Endothelial cell of umbilical vein (primary cell): ENCODE data around the gene MYLIP. TPM values are rescaled to one million over a fixed set of nuclear protein-coding genes. Genes with fewer than 3 reads are reported as not detected.

Source experiments
- BruUV-seq: library from RNA; stranded (reverse); fragments of 400-500 nt; replicated peaks from 2 replicates; lab custom pipeline; 2021; lab: Mats Ljungman, UMichigan
- CTCF ChIA-PET: fragments of 300-600, 350-600 bp; sonication (Branson Sonifier 250); formaldehyde crosslinking; loops from one replicate; lab custom pipeline; 2021; ENCODE audit warnings: antibody characterized with exemption, inconsistent platforms; lab: Charles Lee
- POLR2A ChIA-PET: fragments of 300-600, 350-600 bp; sonication (Branson Sonifier 250); formaldehyde crosslinking; loops from one replicate; lab custom pipeline; 2021; ENCODE audit warnings: antibody characterized with exemption, inconsistent platforms; lab: Charles Lee
- DNase-seq: peaks from one replicate; pipeline ENCODE4 v3.0.0-alpha.2; 2011; ENCODE audit warnings: low read depth, low spot score
- FAIRE-seq: peaks from 2 replicates; lab custom pipeline; 2011; peaks lifted over from hg19 to GRCh38; lab: Jason Lieb, UNC
- H2AFZ ChIP-seq: 2 replicates; pipeline ENCODE4 v1.6.0; 2012; ENCODE audit warnings: low read depth, low read length, control low read depth, inconsistent platforms
- H3K27ac ChIP-seq: 2 replicates; pipeline ENCODE4 v1.5.1; 2011; ENCODE audit warnings: low read depth, mild to moderate bottlenecking, control low read depth, low read length, moderate library complexity; ENCODE audit not compliant: insufficient read depth
- H3K27me3 ChIP-seq, 2 experiments: 2 replicates each; pipeline versions ENCODE4 v1.6.0 to v1.6.1; 2011; ENCODE audit warnings: low read length in 2 of 2, mixed read lengths in 1 of 2; ENCODE audit not compliant: control insufficient read depth in 2 of 2, insufficient read depth in 2 of 2
- H3K36me3 ChIP-seq, 2 experiments: 2 replicates in 1 of 2; 3 replicates in 1 of 2; pipeline ENCODE4 v1.5.1; 2011; ENCODE audit warnings: low read length in 2 of 2, mild to moderate bottlenecking in 1 of 2, moderate library complexity in 1 of 2; ENCODE audit not compliant: control insufficient read depth in 2 of 2, insufficient read depth in 2 of 2; ENCODE audit errors: extremely low read depth in 1 of 2
- H3K4me1 ChIP-seq: 3 replicates; pipeline ENCODE4 v1.5.1; 2011; ENCODE audit warnings: mild to moderate bottlenecking, low read length; ENCODE audit not compliant: control insufficient read depth, insufficient read depth; ENCODE audit errors: extremely low read depth
- H3K4me2 ChIP-seq: 2 replicates; pipeline ENCODE4 v1.6.1; 2011; ENCODE audit warnings: low read length, control low read depth, mixed read lengths; ENCODE audit not compliant: insufficient read depth
- H3K4me3 ChIP-seq, 3 experiments: fragments of 200-600 bp in 1 of 3; sonication (generic), shearing (Covaris generic) in 1 of 3; replicated peaks in 1 of 3; 2 replicates each; pipeline ENCODE4 v1.5.1; 2011 to 2016; ENCODE audit warnings: control low read depth in 3 of 3, low read length in 3 of 3, mild to moderate bottlenecking in 2 of 3, inconsistent platforms in 1 of 3, low read depth in 1 of 3, moderate library complexity in 1 of 3; ENCODE audit not compliant: insufficient read depth in 1 of 3
- H3K79me2 ChIP-seq: 2 replicates; pipeline ENCODE4 v1.6.0; 2012; ENCODE audit warnings: low read length, inconsistent platforms; ENCODE audit not compliant: control insufficient read depth, insufficient read depth
- H3K9ac ChIP-seq: replicated peaks from 2 replicates; pipeline ENCODE3; 2011; ENCODE audit warnings: low read length, control low read depth; ENCODE audit not compliant: insufficient read depth; ENCODE audit errors: extremely low read depth
- H3K9me1 ChIP-seq: replicated peaks from 3 replicates; pipeline ENCODE4 v1.6.0; 2011; ENCODE audit warnings: mild to moderate bottlenecking, low read length; ENCODE audit not compliant: control insufficient read depth, insufficient read depth; ENCODE audit errors: extremely low read depth
- H3K9me3 ChIP-seq: replicated peaks from 2 replicates; pipeline ENCODE4 v1.5.1; 2012; ENCODE audit warnings: low read length, inconsistent platforms; ENCODE audit not compliant: control insufficient read depth, insufficient read depth
- H4K20me1 ChIP-seq: replicated peaks from 2 replicates; pipeline ENCODE3; 2011; ENCODE audit warnings: mild to moderate bottlenecking, low read length; ENCODE audit not compliant: control insufficient read depth, insufficient read depth; ENCODE audit errors: extremely low read depth
- CTCF ChIP-seq, 2 donors: IDR thresholded peaks; 1 replicate in 1 of 2; 2 replicates in 1 of 2; pipeline ENCODE4 v1.5.1; 2011; ENCODE audit warnings: low read length in 2 of 2, mild to moderate bottlenecking in 2 of 2, moderate library complexity in 2 of 2, control low read depth in 1 of 2, inconsistent platforms in 1 of 2, low read depth in 1 of 2; ENCODE audit not compliant: insufficient read depth in 1 of 2; ENCODE audit errors: extremely low read depth in 1 of 2
- EZH2 ChIP-seq: IDR thresholded peaks from 2 replicates; pipeline ENCODE4 v1.6.1; 2012; ENCODE audit warnings: borderline replicate concordance, low read depth, mild to moderate bottlenecking, moderate library complexity, low read length, inconsistent platforms; ENCODE audit not compliant: severe bottlenecking
- FOS ChIP-seq: IDR thresholded peaks from 2 replicates; pipeline ENCODE4 v1.6.1; 2011; ENCODE audit warnings: mild to moderate bottlenecking, low read length, moderate library complexity, borderline replicate concordance; ENCODE audit not compliant: insufficient read depth
- GATA2 ChIP-seq: IDR thresholded peaks from 2 replicates; pipeline ENCODE4 v1.7.0; 2011; ENCODE audit warnings: low read depth, mild to moderate bottlenecking, moderate library complexity, mixed read lengths, low read length; ENCODE audit not compliant: insufficient read length, insufficient read depth
- JUN ChIP-seq: IDR thresholded peaks from 2 replicates; pipeline ENCODE4 v1.6.1; 2011; ENCODE audit warnings: borderline replicate concordance, low read depth; ENCODE audit not compliant: insufficient read length, insufficient read depth
- MAX ChIP-seq: IDR thresholded peaks from 2 replicates; pipeline ENCODE4 v1.6.1; 2011; ENCODE audit not compliant: insufficient read depth, insufficient read length
- MYC ChIP-seq: IDR thresholded peaks from one replicate; pipeline ENCODE4 v1.6.1; 2011; ENCODE audit warnings: mild to moderate bottlenecking, low read depth, low read length
- POLR2A ChIP-seq: IDR thresholded peaks from 2 replicates; pipeline ENCODE4 v1.6.1; 2012; ENCODE audit warnings: low read depth, mild to moderate bottlenecking, control low read depth, low read length
- POLR2AphosphoS5 ChIP-seq: IDR thresholded peaks from 2 replicates; pipeline ENCODE4 v1.6.1; 2012; ENCODE audit warnings: low read depth, mild to moderate bottlenecking, control low read depth, low read length, moderate library complexity; ENCODE audit not compliant: insufficient read depth
- dilution Hi-C: fragments of 300-500 bp; cut with MboI; formaldehyde crosslinking; loops from one replicate; pipeline ENCODE4 v1.15.0; 2019; ENCODE audit warnings: low sequenced_read_pairs; ENCODE audit not compliant: extremely low pct_ligation_motif_present
- intact Hi-C: fragments of 100-400 bp; cut with micrococcal nuclease; formaldehyde crosslinking; loops from one replicate; pipeline ENCODE4 v1.10.0; 2022
- polyA plus RNA-seq, 4 experiments: library from polyadenylated mRNA; depleted of rRNA in 3 of 4; stranded (reverse) in 3 of 4; unstranded in 1 of 4; fragments of >200 nt; gene quantifications; 2 replicates each; pipeline versions ENCODE4 v1.2.1 to v1.2.3, GENCODE V29; 2011 to 2012; ENCODE audit warnings: missing spikeins in 1 of 4
- total RNA-seq: library from RNA; stranded (reverse); gene quantifications from 2 replicates; pipeline ENCODE4 v1.2.3, GENCODE V29; 2021

MYLIP gene
- total and polyA plus RNA-seq, 2 donors (not counting 3 experiments of a cell fraction or from before 2014, with no cell fraction given): 16.9 to 19.2 TPM

GRCh38 chr6:16163066-16163465, 34.2 kb downstream of the MYLIP start:
- intact Hi-C loops: loop anchor here (1.0 kb wide), 1 partner anchor 32 kb away; no protein-coding TSS in a partner anchor
- Histone ChIP-seq H3K9ac (no peak overlapping the region), H3K27ac (no peak overlapping the region), H3K9me3 (no peaks in the 10 kb centered on the region), H3K4me3 (no peak overlapping the region), H3K79me2 (no peaks in the 10 kb centered on the region), H3K27me3 (no peaks in the 10 kb centered on the region), H3K9me1 (no peaks in the 10 kb centered on the region), H3K4me1 (peaks cover 7% of the 10 kb centered on the region), H2AFZ (no peak overlapping the region), H4K20me1 (no peaks in the 10 kb centered on the region), H3K4me2 (no peak overlapping the region), H3K36me3 (no peaks in the 10 kb centered on the region)
- dilution Hi-C loops: no loop called here
- DNase-seq: peak; percentile 35
- no TSS peak for BruUV-seq
- no peak for FAIRE-seq
- no peak for TF ChIP-seq POLR2AphosphoS5
- TF ChIP-seq JUN: no peak
- TF ChIP-seq POLR2A: no peak
- TF ChIP-seq CTCF (IDR thresholded peaks at IDR 0.05; ENCODE audit: extremely low read depth in 1 of 2, insufficient read depth in 1 of 2, low read depth in 1 of 2, low read length in 2 of 2): no peak
- TF ChIP-seq EZH2: no peak
- TF ChIP-seq GATA2: no peak
- TF ChIP-seq FOS: no peak
- TF ChIP-seq MAX: no peak
- TF ChIP-seq MYC: no peak
- ChIA-PET POLR2A (no interaction called here), CTCF (interaction anchor here (0.8 to 2.0 kb wide), 6 partner anchors 20 to 471 kb away, joined by 3 to 15 read pairs (median 6); partner anchors contain the start of gene MYLIP)
